GM21717 (cell line): ENCODE data around the gene TIAL1.
A peak's percentile ranks its signal among the peaks of the same experiment; 100 is the strongest.
"Not testable (repeated sequence)": the region's sequence is repeated elsewhere in the genome, so short reads cannot be mapped to it uniquely, and the experiment has no call there.

ENCODE experiments used
- ATAC-seq: cut with Tn5 transposase; IDR thresholded peaks from one replicate; pipeline ENCODE4 v1.9.1; 2021; ENCODE audit warnings: mild to moderate bottlenecking, moderate library complexity; ENCODE audit not compliant: unreplicated experiment

TIAL1 gene

GRCh38 chr10:119614686-119615085 lies 17.9 kb upstream of the TIAL1 start:
- ATAC-seq, result no peak

- ATAC-seq, result no peak
Observed at GRCh38 chr10:119613741-119614140, 17.0 kb upstream of the TIAL1 start.

- no peak for ATAC-seq
Observed at GRCh38 chr10:119611433-119611832, 14.7 kb upstream of the TIAL1 start.

GRCh38 chr10:119609516-119609915 lies 12.8 kb upstream of the TIAL1 start:
- ATAC-seq, result no peak

- no peak for ATAC-seq
Observed at GRCh38 chr10:119608316-119609155, 11.8 kb upstream of the TIAL1 start.

GRCh38 chr10:119604468-119604867 lies 7.7 kb upstream of the TIAL1 start:
- ATAC-seq, result no peak

GRCh38 chr10:119602241-119603095 lies 5.7 kb upstream of the TIAL1 start:
- ATAC-seq, result no peak

GRCh38 chr10:119598397-119598796 lies 1.6 kb upstream of the TIAL1 start:
- ATAC-seq, result no peak

GRCh38 chr10:119597405-119598186 lies 832 bp upstream of the TIAL1 start:
- no peak for ATAC-seq

GRCh38 chr10:119595676-119596515 lies 868 bp downstream of the TIAL1 start:
- peak; percentile 10 for ATAC-seq

- ATAC-seq, result no peak
Observed at GRCh38 chr10:119595134-119595675, 1.6 kb downstream of the TIAL1 start.

- no peak for ATAC-seq
Observed at GRCh38 chr10:119588071-119588470, 8.7 kb downstream of the TIAL1 start.

- ATAC-seq, result no peak
Observed at GRCh38 chr10:119578355-119578754, 18.4 kb downstream of the TIAL1 start.

GRCh38 chr10:119575991-119576390 lies 20.8 kb downstream of the TIAL1 start:
- ATAC-seq, result no peak

- no peak for ATAC-seq
Observed at GRCh38 chr10:119575506-119575905, 21.3 kb downstream of the TIAL1 start.

- ATAC-seq, result no peak
Observed at GRCh38 chr10:119567978-119568377, 28.8 kb downstream of the TIAL1 start.

- ATAC-seq, result no peak
Observed at GRCh38 chr10:119562097-119562496, 34.7 kb downstream of the TIAL1 start.

GRCh38 chr10:119559511-119559910 lies 37.3 kb downstream of the TIAL1 start:
- not testable (repeated sequence) for ATAC-seq

- ATAC-seq, result not testable (repeated sequence)
Observed at GRCh38 chr10:119556081-119556480, 40.7 kb downstream of the TIAL1 start.
